Activated CD4-positive, CD25-positive, alpha-beta regulatory T cell treated with anti-CD3 and anti-CD28 coated beads, Interleukin-2, amount 50 U/mL, for 24 hours (primary cell): ENCODE results near the gene NHEJ1.

Source experiments
- ATAC-seq, 2 donors: fragments of 150-1000 bp; cut with Tn5 transposase; one replicate each; pipeline ENCODE4 v1.10.0; 2021; ENCODE audit warnings: mild to moderate bottlenecking in 1 of 2, moderate library complexity in 1 of 2

The NHEJ1 gene

GRCh38 chr2:219084791-219085190 lies 75.8 kb downstream of the NHEJ1 start:
- no peak for ATAC-seq

DNA sequence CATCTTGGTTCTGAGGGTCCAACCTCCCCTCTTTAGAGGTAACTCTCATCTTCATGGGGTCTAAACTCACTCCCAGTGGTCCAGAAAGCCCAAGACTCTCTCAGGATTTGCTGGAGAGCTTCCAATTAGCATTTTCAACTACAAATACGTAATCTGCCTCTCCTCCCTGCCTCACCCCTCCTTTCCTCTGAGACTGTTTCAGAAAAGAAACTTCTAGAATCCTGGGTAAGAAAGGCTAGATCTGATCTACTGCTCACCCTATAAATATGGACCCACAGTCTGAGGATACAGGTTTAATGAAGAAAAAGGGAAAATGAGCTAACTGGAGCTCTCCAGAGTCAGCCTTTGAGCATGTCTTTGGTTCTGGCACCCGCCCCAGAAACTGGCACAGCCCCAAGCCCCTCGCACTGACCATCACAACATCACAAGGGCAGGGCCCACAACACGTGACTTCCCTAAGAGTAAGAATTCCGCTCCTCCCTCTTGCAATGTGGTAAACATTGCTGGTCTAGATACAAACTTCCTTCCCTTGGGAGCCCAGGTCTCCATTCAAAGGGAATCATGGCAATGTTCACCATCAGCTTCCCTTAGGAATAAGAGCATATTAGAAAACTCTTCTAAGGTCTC lies 78.2 kb downstream of the NHEJ1 start:
- no peak for ATAC-seq

GRCh38 chr2:219081701-219082331 lies 78.8 kb downstream of the NHEJ1 start:
- no peak for ATAC-seq

- ATAC-seq: no peak
Measured at GRCh38 chr2:219081096-219081495, 79.5 kb downstream of the NHEJ1 start.

DNA sequence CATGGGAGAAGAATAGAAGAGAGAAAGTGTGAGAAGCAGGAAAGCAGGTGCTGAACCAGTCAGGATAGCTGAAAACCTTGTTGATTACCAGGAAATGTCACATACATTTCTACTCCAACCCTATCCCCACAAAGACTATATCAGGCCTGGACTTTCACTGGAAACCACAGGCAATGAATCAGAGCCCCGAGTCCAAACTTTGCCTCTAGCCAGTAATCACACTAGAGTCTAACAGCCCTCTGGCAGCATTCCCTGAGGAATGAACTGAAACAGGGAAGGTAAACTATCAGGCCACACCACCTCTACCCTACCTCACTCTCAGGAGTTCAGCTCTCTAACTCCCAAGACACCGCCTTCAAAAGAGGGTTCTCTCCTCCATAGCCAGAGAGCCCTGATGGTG lies 81.2 kb downstream of the NHEJ1 start:
- no peak for ATAC-seq

GRCh38 chr2:219078951-219079350 lies 81.7 kb downstream of the NHEJ1 start:
- ATAC-seq: no peak

GRCh38 chr2:219078126-219078525 lies 82.5 kb downstream of the NHEJ1 start:
- ATAC-seq: no peak

DNA sequence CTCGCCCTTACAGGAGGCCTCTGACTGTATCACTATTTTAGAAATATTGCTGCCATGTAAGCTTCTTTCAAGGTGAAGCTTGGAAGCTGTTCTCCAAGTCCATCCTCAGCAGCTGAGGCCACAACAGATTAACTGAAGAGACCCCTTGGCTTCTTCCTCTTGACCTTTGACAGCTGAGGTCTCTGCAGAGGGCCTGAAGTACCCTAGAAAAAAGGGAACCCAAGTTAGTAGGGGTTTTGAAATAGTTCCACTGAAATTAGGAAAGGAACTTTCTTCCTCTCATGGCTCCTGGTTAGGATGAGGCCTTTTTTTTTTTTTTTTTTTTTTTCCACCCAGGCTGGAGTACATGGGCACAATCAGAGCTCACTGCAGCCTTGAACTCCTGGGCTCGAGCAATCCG lies 84.4 kb downstream of the NHEJ1 start:
- no peak for ATAC-seq

DNA sequence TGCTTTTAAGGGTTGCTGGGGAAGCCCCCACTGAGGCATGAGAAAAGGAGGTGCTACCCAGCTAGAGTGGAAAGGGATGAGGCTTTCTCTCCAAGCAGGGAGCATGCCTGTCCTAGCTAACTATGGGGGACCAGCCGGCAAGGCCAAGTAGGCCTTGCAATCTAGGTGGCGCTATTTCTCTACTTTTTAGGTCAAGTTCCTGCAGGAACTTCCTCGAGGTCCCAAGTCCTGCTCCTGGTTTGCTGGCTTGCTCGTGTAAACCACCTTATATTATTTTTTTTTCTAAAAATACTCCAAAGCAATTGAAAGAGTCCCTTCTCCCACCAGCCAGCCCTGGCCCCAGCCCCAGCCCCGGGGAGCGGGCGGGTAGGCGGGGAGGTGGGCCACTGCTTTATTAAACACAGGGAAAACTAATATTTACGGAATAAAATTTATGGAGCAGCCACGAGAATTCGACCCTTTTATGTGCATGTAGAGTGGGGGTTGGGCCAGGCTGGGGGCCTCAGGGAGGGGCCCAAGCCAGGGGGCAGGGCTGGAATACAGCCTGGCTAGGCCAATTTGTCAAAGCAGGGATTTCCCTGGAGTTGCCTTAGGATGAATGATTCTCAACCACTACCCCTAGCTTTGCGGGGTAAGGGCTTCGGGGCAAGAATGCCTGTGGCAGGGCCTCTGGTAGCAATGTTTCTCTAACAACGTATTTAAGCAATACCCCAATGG lies 87.0 kb downstream of the NHEJ1 start:
- no peak for ATAC-seq

DNA sequence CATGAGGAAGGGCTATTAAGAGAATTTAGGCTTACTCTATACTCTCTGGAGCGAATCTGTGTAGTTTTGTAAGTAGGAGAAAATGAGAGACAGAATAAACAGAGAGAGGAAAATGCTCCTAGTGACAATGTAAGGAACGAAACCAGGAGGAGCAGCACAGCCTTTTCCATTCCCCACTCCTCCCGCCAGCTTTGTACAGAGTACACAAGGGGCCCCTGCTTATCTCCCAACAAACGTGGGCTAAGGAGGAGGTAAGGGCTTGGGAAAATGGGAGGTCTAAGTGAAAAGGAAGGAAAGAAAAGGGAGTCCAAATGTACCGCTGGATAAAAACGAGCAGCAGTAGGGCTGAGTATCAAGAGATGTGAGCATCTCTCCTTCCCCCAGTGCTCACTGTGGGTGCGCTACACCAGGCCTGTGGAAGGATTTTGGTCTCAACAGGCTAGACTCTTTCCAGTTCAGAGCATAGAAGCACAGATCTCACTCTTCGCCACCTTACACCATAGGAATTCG lies 87.8 kb downstream of the NHEJ1 start:
- no peak for ATAC-seq

DNA sequence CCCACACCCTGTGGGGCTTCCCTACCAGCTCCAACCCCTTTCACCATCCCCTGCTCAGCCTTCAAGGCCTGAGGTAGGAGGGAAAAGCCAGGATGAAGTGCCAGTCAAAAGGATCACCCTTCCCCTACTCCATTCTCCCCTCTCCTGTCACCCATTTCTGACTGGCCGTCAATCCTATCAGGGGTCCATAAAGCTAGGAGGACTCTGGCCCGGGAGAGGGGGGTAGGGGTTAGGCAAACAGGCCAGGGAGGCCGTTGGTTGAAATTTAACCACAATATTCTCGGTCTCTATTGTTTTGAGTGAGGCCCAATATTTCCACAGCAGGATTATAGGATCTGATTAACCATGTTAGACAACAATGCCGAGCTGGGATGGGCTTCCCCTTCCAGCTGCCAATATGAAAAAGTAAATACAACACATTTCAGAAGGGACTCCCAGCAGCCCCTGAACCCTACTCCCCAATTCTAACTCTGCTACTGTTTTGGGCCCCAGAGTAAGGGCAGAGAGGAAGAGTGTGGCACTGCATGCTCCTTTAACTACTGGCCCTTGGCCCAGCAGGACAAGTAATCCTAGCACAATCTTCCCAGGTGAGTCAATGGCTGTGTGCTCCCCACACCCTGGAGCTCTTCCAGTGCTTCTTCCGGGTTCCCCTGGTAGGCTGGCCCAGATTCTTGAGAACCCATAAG lies 89.3 kb downstream of the NHEJ1 start:
- no peak for ATAC-seq

DNA sequence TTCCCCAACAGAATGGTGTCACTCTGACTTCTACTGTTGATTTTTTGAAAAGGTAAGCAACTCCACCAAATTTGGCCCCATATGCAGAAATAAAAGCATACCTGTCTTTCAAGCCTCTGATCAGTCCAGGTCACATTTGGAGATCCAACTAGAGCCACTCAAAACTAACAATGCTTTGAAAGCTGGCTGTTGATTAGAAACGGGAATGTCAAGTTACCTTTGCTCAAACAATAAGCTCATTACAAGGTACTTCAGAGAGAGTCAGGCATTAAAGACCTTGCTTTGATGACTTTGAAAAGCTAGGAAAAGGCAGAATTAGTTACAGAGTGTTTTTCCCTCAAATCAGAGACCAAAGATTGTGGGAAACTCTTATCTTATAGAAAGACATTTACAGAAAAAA lies 95.1 kb downstream of the NHEJ1 start:
- ATAC-seq: no peak

GRCh38 chr2:219062081-219062480 lies 98.5 kb downstream of the NHEJ1 start:
- ATAC-seq: no peak

- no peak for ATAC-seq
Measured at GRCh38 chr2:219060821-219061791, 99.5 kb downstream of the NHEJ1 start, which contains the start of gene IHH. Gene IHH (minus strand): TSS chr2:219060921. CDS start chr2:219060467, 454 bp downstream.

- ATAC-seq: no peak
Measured at GRCh38 chr2:219059725-219060682, 100.6 kb downstream of the NHEJ1 start.

DNA sequence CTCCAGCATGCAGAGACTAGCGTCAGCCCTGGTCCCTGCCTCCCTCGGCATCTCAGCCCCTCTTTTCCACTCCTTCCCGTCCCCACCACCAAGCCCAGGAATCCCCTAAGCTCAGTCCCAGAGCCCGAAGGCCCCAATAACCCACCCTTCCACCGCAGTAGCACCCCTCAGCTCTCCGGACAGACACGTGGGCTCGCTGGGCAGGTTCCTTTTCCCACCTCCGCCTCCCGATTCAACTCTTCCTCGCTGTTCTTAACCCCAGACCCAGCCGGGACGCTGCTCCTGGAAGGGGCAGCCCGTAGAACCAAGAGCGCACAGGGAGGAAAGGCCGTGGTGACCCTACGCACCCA lies 101.3 kb downstream of the NHEJ1 start:
- no peak for ATAC-seq

GRCh38 chr2:219058541-219059374 lies 101.9 kb downstream of the NHEJ1 start:
- no peak for ATAC-seq

DNA sequence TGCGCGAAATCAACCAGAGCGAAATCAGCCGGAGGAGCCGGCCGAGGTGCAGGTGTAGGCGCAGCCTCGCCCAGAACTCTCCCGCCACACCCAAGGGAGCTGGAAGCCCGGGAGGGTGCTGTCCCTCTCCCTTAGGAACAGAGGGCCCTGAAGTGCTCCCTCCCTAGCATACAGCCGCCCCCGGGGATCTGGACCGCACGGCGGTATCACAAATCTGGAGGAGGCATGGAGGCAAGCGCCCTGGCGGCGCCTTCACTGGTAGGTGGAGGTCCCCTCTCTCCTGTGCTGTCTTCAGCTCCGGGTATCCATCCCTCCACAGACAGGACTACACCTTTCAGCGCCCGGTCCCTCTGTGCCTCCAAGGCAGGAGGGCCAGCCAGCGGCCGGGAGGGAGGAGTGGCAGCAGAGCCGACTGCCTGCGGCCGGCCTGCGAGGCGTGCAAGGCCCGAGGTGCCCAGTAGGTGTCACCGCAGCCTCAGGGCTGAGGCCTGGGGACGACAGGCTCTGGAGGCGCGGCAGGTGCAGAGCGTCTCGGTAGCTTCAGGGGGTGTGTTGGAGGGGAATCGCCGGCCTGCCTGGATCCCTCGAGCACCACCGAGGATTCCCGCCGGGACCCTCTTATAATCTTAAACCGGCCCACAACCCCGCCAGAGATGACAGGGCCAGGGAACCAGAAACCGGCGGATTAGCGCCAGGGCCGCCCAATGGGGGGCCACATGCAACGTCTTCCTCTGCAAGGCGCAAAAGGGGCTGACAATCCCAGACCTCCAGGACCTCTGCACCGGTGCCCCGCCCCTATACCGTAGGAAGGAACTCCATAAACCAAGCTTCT lies 102.7 kb downstream of the NHEJ1 start:
- ATAC-seq: peak; percentile 91 to 95
